Stimulated activated CD4-positive, alpha-beta T cell treated with anti-CD3 and anti-CD28 coated beads, Interleukin-2, amount 100 ng/mL, for 24 hours (primary cell): ENCODE results near the gene GOLGA6L4.
"Not testable (repeated sequence)": the region's sequence is repeated elsewhere in the genome, so short reads cannot be mapped to it uniquely, and the experiment has no call there.

Experiments used
- DNase-seq, 2 donors: peaks; one replicate each; pipeline ENCODE4 v3.0.0-alpha.2; 2020

GOLGA6L4 gene, protein sequence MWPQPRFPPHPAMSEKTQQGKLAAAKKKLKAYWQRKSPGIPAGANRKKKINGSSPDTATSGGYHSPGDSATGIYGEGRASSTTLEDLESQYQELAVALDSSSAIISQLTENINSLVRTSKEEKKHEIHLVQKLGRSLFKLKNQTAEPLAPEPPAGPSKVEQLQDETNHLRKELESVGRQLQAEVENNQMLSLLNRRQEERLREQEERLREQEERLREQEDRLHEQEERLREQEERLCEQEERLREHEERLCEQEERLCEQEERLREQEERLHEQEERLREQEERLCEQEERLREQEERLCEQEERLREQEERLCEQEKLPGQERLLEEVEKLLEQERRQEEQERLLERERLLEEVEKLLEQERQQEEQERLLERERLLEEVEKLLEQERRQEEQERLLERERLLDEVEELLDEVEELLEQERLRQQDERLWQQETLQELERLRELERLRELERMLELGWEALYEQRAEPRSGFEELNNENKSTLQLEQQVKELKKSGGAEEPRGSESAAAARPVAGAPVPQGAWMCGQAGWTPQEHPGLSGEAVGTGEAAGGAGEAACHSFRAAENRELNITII

DNA sequence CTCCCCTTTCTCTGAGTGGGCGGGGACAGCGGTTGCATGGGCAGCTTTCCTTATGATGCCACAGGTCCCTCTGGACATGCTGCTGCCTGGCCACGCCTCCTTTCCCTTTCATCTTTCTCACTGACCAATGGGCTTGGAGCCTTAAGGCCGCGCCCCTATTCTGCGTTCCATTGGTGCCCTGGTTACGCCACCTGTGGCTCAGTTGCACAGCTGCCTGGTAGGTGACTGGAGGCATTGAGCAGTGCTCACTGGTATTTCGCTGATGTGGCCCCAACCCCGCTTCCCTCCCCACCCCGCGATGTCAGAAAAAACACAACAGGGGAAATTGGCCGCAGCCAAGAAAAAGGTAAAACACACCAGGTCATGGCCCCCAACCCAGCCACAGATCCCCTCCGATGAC, at the start of gene GOLGA6L4:
Gene GOLGA6L4, plus strand, starts transcription at position 201 of the 400 bp plus-strand sequence. Its CDS starts 62 bp downstream, at position 263.
- DNase-seq = not testable (repeated sequence)

DNA sequence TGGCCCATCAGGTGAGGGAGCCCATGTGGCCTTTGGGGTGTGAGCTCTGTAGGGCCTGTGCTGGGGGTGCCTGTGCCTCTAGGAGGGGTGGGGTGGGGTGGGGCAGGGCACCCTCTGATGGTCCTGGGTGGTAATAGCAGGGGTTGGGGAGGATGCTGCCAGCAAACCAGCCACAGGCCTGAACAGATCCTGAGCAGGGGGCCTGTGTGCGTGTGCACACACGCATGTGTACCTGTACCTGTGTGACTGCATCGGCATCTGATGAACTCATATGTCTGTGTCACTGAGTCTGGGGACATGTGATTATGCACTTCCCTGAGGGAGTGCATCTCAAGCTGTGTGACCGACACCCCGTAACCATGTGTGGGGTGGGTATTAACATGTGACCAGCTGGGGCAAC, 42.6 kb upstream of the GOLGA6L4 start:
- DNase-seq = not testable (repeated sequence)

DNA sequence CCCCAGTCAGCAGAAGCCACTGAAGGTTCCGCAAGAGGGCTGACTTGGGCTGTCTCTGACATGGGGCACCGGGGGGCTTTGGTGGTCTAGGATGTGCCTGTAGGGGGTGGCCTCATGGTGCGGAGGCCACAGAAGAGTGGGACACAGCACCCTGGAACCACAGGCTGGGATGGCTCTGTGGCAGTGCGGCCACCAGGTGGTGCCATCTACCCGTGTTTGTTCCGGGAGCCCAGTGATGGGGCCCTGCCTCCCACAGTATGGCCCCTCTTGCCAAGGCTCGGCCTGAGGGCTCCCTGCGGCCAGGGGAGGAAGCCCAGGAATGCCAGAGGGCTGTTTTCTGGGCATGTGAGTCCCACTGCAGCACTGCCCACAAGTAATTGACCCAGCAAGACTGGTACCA, 40.0 kb upstream of the GOLGA6L4 start:
- not testable (repeated sequence) for DNase-seq

DNA sequence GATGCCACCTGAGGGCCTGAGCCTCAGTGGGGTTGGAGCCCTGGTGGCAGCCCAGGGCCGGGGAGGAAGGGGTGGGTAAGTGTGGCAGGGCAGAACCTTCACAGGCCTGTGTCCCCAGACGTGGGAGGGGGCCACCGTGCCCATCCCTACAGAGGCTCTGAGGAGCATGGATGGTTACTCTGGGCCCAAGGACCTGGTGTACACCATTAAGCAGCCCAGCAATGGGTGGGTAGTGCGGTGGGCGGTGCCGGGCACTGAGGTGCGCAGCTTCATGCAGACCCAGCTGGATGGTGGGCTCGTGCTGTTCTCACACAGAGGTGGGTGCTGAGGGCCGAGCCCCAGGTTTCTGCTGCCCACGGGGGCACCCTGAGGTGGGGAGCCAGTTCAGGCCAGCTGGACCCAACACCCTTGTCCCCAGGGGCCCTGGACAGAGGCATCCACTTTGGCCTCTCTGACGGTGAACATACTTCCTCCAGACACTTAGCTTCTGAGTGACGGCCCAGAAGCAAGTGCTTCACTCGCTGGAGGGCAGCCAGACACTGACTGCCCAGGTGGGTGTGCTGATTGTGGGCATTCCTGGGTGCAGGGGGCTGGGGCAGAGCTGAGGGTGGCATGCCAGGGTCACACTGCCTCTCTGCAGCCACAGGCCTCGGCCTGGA, 38.9 kb upstream of the GOLGA6L4 start:
- not testable (repeated sequence) for DNase-seq

DNA sequence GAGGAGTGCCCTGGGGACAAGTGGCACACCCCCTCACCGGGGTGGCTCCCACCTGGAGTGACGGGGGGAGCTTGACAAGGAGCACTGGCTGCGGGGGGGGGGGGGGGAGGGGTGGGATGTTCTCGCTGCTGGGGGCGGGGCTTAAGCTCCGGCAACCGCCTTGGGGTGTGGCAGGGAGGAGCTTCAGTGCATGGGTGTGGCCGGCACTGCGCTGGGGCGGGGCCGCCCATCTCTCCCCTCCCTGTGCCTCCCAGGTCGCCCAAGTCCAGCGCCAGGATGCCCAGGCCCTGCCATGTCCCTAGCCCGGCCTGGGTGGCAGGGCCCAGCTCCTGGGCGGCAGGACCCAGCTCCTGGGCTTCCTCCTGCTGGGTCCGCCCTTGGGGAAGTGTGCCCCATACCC, 35.7 kb upstream of the GOLGA6L4 start:
- peak in 1 of 2 donors; percentile 13 for DNase-seq

DNA sequence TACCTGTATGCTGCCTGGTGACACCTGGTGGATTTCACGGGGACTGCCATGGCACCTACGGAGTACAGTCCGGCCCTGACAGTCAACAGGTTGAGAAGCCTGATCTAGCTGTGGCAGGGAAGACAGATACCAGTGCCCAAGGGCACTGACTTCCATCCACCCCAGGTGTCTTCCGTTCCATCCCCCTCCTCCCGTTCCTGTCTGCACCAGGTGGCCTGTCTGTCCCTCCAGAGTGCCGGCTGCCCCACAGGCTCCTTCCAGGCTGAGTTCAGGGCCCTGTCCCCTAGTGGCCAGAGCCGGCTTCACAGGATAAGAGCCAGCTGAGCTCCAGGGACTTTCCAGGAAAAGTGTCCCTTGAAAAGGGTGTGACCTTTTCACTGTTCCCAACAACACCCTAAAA, 10.9 kb downstream of the GOLGA6L4 start:
- DNase-seq = not testable (repeated sequence)
